ENCODE measurements around the gene ASCC3.

DNA sequence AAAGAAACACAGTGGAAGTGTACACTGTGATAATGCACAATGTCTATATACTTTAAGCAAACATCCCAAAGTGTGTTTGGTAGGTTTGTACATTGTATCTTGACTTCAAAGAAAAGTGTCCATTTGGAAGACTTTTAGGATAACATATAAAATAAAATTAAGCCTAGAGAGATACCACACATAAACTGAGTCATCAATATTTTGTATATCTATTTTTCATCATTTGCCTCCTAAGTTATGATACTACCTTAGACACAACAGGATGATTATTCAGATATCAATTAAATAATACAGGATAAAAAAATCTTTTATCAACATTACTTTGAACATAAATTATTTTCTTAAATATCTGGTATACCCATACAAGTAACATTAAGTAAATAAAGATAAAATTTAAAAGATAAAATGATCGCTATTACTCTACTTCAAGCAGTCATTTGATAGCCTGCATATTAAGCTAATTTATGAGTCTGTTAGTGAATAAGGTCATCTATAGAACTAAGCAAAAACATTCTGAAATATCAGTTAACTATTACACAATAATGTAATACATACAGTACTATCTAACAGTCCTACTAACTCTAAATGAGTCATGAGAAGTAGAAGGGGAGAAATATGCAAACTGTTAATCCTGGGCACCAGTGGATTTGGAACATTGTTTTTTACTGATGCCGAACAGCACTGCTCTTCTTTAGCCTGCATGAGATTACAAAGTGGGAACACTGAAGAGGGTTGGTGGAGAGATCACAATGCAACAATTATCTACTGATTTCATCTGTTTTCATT is 258.0 kb downstream of the ASCC3 start:
- TF ChIP-seq POLR2A (IDR thresholded peaks at IDR 0.05) (no peak), EP300 (IDR thresholded peaks at IDR 0.05) (no peak)
- TF ChIP-seq, protein P1, sequence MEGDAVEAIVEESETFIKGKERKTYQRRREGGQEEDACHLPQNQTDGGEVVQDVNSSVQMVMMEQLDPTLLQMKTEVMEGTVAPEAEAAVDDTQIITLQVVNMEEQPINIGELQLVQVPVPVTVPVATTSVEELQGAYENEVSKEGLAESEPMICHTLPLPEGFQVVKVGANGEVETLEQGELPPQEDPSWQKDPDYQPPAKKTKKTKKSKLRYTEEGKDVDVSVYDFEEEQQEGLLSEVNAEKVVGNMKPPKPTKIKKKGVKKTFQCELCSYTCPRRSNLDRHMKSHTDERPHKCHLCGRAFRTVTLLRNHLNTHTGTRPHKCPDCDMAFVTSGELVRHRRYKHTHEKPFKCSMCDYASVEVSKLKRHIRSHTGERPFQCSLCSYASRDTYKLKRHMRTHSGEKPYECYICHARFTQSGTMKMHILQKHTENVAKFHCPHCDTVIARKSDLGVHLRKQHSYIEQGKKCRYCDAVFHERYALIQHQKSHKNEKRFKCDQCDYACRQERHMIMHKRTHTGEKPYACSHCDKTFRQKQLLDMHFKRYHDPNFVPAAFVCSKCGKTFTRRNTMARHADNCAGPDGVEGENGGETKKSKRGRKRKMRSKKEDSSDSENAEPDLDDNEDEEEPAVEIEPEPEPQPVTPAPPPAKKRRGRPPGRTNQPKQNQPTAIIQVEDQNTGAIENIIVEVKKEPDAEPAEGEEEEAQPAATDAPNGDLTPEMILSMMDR (IDR thresholded peaks at IDR 0.05): no peak

All from tibial nerve (tissue), 4 donors.